GM12878 (cell line): ENCODE results near the gene GALNT15. TPM values are rescaled to one million over a fixed set of nuclear protein-coding genes. Genes with fewer than 3 reads are reported as not detected.
A peak's percentile ranks its signal among the peaks of the same experiment; 100 is the strongest.

ENCODE experiments used
- EED ChIP-seq: sonication (generic); IDR thresholded peaks from 2 replicates; pipeline ENCODE4 v1.6.1; 2016; ENCODE audit warnings: antibody characterized with exemption, low read depth
- ESRRA ChIP-seq: IDR thresholded peaks from 2 replicates; pipeline ENCODE4 v1.6.1; 2012; ENCODE audit warnings: mild to moderate bottlenecking, low read length, improper control_type of control experiment
- PAX8 ChIP-seq: fragments of 450-650 bp; IDR thresholded peaks from 2 replicates; pipeline ENCODE4 v1.6.1; 2017; ENCODE audit warnings: mild to moderate bottlenecking, moderate library complexity
- SPI1 ChIP-seq: IDR thresholded peaks from 2 replicates; pipeline ENCODE4 v1.6.1; 2011; ENCODE audit warnings: low read depth, mild to moderate bottlenecking, low read length, moderate library complexity, borderline replicate concordance; ENCODE audit not compliant: insufficient read depth
- polyA plus RNA-seq, 11 experiments: library from polyadenylated mRNA; depleted of rRNA in 4 of 11; unstranded in 6 of 11; stranded (reverse) in 5 of 11; fragments of >200 nt; fragmentation: Nextera tagmentation in 4 of 11; fragmentation: Illumina TruSeq in 1 of 11; extraction: Ambion mirVana in 4 of 11; extraction: Trizol in 1 of 11; gene quantifications; 1 replicate in 1 of 11; 2 replicates in 10 of 11; pipeline versions ENCODE4 v1.2.1 to v1.2.3, GENCODE V29; 2011 to 2016; ENCODE audit warnings: inconsistent platforms in 2 of 11, missing spikeins in 2 of 11, low read depth in 1 of 11
- total RNA-seq, 4 experiments: library from RNA; depleted of rRNA in 3 of 4; stranded (reverse); fragments of >200 nt in 3 of 4; fragmentation: Illumina TruSeq in 1 of 4; extraction: Trizol in 1 of 4; gene quantifications; 2 replicates each; pipeline versions ENCODE4 v1.2.1 to v1.2.3, GENCODE V29; 2013 to 2021
- TF ChIP-seq, protein P1 (sequence below): fragments of 450-650 bp; IDR thresholded peaks from 2 replicates; pipeline ENCODE4 v1.6.1; 2017; ENCODE audit warnings: mild to moderate bottlenecking
- TF ChIP-seq, protein P2 (sequence below): fragments of 450-650 bp; IDR thresholded peaks from 2 replicates; pipeline ENCODE4 v1.6.1; 2016; ENCODE audit warnings: mild to moderate bottlenecking

GALNT15 gene
- total and polyA plus RNA-seq, 10 of the 15 experiments (the other 5 are each of a cell fraction or from before 2014, with no cell fraction given), result 0.03 to 0.05 TPM; not detected in 8

DNA sequence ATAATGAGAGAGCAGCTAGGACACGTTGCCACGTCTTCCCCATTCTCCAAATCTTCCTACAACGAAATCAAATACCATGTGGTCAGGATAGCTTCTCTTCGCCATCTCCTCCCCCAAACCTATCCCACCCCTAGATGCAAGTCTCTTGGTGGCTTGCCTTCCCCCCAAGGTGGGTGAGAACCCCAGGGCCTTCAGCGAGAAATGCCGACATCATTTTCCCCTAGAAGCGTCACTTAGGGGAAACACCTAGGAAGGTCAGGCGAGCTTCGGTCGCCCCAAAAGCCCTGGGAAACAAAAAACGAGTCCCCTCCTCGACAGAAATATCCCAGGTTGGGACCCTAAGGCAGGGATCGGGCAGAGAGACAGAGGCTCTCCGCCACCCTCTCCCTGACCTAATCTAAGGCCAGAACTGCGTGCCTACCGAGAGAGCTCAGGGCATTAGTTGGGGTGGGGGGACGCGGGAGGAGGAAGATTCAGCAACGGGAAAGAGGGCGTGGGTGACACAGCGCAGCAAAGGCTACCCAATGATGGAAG lies 89.8 kb downstream of the GALNT15 start (continued):
- TF ChIP-seq, protein P1, sequence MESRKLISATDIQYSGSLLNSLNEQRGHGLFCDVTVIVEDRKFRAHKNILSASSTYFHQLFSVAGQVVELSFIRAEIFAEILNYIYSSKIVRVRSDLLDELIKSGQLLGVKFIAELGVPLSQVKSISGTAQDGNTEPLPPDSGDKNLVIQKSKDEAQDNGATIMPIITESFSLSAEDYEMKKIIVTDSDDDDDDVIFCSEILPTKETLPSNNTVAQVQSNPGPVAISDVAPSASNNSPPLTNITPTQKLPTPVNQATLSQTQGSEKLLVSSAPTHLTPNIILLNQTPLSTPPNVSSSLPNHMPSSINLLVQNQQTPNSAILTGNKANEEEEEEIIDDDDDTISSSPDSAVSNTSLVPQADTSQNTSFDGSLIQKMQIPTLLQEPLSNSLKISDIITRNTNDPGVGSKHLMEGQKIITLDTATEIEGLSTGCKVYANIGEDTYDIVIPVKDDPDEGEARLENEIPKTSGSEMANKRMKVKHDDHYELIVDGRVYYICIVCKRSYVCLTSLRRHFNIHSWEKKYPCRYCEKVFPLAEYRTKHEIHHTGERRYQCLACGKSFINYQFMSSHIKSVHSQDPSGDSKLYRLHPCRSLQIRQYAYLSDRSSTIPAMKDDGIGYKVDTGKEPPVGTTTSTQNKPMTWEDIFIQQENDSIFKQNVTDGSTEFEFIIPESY, result no peak
- TF ChIP-seq PAX8 (no peak), EED (no peak), ESRRA (0 out of 2 replicates have a peak, but pooled peaks have one; percentile 35), SPI1 (no peak)
- TF ChIP-seq, protein P2, sequence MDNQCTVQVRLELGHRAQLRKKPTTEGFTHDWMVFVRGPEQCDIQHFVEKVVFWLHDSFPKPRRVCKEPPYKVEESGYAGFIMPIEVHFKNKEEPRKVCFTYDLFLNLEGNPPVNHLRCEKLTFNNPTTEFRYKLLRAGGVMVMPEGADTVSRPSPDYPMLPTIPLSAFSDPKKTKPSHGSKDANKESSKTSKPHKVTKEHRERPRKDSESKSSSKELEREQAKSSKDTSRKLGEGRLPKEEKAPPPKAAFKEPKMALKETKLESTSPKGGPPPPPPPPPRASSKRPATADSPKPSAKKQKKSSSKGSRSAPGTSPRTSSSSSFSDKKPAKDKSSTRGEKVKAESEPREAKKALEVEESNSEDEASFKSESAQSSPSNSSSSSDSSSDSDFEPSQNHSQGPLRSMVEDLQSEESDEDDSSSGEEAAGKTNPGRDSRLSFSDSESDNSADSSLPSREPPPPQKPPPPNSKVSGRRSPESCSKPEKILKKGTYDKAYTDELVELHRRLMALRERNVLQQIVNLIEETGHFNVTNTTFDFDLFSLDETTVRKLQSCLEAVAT, result no peak
- TF ChIP-seq, all 136 proteins: peak for 4
